LNCAP (cell line): Measurements from ENCODE around the gene OPTN.

Source experiments
- CTCF ChIP-seq: fragments of 450-650 bp; IDR thresholded peaks from 2 replicates; pipeline ENCODE4 v1.5.1; 2017; ENCODE audit warnings: mild to moderate bottlenecking

Gene OPTN

DNA sequence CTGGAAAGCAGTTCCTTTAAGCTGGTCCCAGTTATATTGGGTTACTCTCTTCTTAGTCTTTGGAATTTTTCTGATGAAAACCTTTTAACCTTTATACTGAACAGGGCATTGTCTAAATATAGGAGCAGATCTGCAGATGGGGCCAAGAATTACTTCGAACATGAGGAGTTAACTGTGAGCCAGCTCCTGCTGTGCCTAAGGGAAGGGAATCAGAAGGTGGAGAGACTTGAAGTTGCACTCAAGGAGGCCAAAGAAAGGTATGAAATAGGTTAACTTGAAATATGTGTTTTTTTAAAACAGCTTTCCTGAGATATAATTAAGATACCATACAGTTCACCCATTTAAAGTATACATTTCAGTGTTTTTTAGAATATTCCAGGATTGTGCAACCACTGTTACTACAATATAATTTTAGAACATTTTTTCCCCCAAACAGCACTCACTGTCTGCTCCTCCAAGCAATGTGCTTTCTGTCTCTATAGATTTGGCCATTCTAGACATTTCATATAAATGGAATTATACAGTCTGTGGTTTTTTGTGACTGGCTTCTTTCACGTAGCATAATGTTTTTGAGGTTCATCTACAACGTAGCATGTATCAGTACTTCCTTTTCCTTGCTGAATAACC is 18.9 kb downstream of the OPTN start:
- TF ChIP-seq CTCF, result no peak

DNA sequence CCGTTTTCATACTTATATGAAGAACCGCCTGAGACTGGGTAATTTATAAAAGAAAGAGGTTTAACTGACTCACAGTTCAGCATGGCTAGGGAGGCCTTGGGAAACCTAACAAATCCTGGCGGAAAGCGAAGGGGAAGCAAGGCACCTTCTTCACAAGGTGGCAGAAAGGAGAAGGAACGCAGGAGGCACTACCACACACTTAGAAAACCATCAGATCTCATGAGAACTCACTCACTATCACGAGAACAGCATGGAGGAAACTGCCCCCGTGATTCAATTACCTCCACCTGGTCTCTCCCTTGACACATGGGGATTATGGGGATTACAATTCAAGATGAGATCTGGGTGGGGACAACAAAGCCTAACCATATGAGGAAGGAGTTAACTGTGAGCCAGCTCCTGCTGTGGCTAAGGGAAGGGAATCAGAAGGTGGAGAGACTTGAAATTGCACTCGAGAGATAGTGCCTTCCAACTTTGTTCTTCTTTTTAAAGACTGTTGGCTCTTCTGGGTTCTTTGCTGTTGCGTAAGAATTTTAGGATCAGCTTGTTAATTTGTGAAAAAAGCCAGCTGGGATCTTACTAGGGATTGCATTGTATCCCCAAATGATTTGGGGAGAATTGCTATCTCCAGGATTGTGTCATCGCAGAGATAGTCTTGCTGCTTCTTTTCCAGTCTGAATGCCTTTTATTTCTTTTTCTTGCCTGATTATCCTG is 21.0 kb downstream of the OPTN start:
- TF ChIP-seq CTCF, result no peak

GRCh38 chr10:13121500-13121854 is 21.5 kb downstream of the OPTN start:
- no peak for TF ChIP-seq CTCF

DNA sequence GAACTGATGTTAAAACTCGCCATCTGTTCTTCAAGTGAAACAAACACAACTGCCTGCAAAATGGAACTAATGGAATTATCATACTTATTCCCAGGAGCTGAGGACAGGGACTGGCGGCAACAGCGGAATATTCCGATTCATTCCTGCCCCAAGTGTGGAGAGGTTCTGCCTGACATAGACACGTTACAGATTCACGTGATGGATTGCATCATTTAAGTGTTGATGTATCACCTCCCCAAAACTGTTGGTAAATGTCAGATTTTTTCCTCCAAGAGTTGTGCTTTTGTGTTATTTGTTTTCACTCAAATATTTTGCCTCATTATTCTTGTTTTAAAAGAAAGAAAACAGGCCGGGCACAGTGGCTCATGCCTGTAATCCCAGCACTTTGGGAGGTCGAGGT is 36.7 kb downstream of the OPTN start:
- TF ChIP-seq CTCF, result no peak

- TF ChIP-seq CTCF, result no peak
Observed at GRCh38 chr10:13139150-13139549, 39.2 kb downstream of the OPTN start.

GRCh38 chr10:13139676-13140075 is 39.7 kb downstream of the OPTN start:
- no peak for TF ChIP-seq CTCF

GRCh38 chr10:13140627-13141190 is 40.7 kb downstream of the OPTN start:
- TF ChIP-seq CTCF, result no peak
